HG03159 (cell line): ENCODE measurements around the gene CYP2C19.
"Not testable (repeated sequence)": the region's sequence is repeated elsewhere in the genome, so short reads cannot be mapped to it uniquely, and the experiment has no call there.

ENCODE experiments used
- ATAC-seq: cut with Tn5 transposase; IDR thresholded peaks from one replicate; pipeline ENCODE4 v1.9.1; 2021; ENCODE audit warnings: mild to moderate bottlenecking, moderate library complexity; ENCODE audit not compliant: unreplicated experiment

CYP2C19 gene

DNA sequence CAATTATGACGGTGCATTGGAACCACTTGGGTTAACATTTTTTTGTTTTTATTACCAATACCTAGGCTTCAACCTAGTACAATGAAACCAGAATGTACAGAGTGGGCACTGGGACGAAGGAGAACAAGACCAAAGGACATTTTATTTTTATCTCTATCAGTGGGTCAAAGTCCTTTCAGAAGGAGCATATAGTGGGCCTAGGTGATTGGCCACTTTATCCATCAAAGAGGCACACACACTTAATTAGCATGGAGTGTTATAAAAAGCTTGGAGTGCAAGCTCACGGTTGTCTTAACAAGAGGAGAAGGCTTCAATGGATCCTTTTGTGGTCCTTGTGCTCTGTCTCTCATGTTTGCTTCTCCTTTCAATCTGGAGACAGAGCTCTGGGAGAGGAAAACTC is at the start of gene CYP2C19:
CYP2C19 (plus strand) TSS at position 289 of the 400 bp plus-strand sequence; CDS start at position 314, 25 bp downstream.
- ATAC-seq, result no peak

DNA sequence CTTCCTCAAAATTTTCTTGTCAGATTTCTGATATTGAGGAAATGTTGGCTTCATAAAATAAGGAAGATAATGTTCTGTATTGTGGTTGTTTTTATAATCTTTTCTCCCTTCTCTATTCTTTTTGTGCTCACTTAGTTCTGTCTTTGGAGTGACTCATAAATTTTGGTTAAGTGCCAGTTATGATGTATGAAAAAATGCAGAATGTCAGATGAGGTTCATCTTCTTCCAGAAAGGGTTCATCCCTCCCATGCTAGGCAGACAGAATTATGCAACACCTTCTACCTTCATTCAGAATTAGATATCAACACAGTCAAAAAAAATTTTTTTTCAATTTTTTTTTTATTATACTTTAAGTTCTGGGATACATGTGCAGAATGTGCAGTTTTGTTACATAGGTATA is 36.6 kb upstream of the CYP2C19 start:
- ATAC-seq, result no peak

DNA sequence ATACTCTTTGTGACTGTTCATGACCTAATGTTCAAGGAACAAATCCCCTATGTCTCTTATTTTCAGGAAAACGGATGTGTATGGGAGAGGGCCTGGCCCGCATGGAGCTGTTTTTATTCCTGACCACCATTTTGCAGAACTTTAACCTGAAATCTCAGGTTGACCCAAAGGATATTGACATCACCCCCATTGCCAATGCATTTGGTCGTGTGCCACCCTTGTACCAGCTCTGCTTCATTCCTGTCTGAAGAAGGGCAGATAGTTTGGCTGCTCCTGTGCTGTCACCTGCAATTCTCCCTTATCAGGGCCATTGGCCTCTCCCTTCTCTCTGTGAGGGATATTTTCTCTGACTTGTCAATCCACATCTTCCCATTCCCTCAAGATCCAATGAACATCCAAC is 27.3 kb upstream of the CYP2C19 start:
- ATAC-seq, result no peak

DNA sequence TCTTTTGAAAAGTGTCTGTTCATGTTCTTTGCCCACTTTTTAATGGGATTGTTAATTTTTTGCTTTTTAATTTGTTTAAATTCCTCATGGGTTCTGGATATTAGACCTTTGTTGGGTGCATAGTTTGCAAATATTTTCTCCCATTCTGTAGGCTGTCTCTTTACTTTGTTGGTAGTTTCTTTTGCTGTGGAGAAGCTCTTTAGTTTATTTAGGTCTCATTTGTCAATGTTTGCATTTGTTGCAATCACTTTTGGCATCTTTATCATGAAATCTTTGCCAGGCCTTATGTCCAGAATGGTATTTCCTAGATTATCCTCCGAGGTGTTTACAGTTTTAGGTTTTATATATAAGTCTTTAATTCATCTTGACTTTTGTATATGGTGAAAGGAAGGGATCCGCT is 23.9 kb upstream of the CYP2C19 start:
- ATAC-seq, result no peak

DNA sequence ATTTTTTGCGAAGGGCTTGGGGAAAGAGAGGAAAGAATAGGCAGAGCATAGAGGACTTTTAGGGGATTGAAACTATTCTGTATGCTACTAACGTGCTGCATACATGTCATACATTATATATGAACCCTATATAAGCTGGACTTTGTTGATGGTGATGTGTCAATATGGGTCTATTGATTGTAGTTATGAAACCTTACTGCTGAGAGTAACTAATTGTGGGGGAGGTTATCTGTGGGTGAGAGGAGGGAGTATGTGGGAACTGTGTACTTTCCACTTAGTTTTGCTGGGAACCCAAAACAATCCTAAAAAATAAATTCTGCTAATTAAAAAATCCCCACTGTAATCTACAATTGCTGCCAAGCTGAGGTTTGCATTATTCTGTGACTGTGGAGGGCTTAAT is 15.3 kb upstream of the CYP2C19 start:
- no peak for ATAC-seq

DNA sequence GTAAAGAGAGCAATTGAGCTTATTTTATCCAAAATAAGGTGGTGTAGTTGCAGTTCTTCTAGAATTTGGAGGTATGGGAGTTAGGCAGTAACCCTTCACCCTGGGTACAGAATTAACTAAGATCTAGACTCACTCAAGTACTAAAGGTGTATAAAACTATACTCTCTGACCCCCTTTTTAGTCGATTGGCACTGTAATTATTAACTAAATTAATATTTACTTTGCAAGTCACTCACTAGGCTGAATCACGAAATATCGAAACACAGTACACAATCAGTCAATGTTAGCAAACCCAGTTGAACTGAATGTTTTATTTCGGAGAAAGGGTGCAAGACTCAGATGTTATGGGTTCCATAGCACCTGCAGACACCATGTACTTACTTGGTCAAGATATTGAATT is 14.6 kb upstream of the CYP2C19 start:
- ATAC-seq, result no peak

DNA sequence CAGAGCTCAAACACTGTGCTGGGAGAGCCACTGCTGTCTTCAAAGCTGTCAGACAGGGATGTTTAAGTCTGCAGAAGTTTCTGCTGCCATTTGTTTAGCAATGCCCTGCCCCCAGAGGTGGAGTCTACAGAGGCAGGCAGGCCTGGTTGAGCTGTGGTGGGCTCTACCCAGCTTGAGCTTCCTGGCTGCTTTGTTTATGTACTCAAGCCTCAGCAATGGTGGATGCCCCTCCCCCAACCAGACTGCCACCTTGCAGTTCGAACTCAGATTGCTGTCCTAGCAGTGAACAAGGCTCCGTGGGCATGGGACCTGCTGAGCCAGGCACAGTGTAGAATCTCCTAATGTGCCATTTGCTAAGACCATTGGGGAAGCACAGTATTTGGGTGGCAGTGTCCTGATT is 4.6 kb upstream of the CYP2C19 start:
- ATAC-seq, result no peak

DNA sequence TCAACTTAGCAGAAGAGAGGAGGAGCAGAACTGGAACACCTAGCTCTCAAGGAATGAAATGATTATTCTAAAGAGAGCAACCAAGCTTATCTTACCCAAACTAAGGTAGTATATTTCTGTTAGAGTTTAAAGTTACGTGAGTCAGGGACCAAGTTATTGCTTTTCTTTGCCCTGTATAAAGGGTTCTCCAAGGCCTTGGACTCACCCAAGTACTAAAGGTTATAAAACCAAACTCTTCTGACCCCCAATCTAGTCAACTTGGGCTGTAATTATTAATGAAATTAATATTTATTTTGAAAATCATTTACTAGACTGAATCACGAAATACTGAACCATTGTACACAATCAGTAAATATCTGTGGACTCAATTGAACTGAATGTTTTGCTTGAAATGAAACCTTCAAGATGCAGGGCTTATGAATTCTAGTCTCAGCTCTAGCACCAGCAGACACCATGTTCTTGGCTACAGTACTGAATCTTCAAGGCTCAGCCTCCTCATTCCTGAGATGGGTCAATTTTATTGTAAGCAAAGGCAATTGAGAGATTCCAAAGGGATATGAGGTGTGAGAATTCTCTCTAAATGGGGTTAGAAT is 1.8 kb upstream of the CYP2C19 start:
- ATAC-seq, result no peak

DNA sequence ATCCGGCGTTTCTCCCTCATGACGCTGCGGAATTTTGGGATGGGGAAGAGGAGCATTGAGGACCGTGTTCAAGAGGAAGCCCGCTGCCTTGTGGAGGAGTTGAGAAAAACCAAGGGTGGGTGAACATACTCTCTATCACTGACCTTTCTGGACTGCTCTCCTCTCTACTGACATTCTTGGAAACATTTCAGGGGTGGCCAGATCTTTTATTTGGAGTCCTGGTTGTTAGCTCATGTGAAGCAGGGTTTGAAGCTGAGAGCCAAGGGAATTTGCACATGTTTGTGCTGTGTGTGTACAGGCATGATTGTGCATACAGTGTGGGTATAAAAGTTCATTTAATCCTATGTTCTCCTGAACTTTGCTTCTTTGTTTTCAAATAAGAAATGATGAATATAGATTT is 12.9 kb downstream of the CYP2C19 start:
- not testable (repeated sequence) for ATAC-seq

DNA sequence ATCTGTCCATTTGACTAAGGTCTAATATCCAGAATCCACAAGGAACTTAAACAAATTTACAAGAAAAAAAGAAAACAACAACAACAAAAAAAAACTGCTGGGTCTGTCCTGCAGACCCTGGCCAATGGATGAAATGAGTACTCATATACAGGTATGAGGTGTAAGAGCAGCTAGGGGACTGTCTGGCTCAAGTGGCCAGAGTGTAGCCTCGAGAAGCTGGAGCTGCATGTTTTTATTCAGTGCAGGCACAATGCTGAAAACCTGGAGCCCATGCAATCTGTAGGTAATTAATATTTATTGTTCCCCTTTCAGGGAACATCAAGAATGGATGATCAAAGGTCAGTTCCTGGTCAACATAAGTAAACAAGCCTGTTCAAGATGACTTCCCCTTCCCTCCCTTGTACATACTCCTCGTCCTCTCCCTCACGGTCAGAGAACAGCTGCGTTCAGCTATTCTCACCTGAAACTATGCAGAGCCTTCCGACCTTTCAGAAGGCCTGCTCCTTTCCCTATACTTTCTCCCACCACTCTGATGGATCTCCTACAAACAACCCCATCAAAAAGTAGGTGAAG is 15.5 kb downstream of the CYP2C19 start:
- no peak for ATAC-seq

DNA sequence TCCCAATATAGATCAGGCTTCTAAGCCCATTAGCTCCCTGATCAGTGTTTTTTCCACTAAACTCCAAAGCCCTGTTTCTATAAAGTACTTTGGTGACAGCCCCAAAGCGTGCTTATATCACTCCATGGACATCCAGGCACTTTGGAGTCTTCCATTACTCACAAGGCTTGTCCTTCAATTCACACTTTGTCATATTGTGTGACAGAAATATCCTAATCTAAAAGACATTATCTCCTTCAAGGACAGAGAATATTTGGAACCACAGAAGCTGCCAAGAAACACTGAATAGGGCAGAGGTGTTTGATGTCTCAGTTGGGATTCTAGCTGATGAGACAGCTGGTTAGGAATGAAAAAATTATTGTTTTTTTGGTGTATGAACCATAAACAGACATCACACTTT is 18.4 kb downstream of the CYP2C19 start:
- ATAC-seq, result no peak

DNA sequence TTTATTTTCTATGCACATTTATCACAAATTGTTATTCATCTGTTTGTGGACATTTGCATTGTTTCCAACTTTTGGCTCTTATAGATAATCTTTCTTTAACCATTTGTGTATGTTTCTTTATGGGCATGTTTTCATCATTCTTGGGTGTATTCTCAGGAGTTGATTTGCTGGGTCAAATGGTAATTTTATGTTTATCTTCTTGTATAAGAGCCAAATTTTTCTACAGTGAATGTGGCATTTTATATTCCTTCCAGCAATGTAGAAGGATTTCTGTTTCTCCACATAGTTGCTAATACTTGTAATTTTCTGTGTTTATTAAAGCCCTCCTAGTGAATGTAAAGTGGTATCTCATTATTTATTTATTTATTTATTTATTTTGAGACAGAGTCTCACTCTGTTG is 21.8 kb downstream of the CYP2C19 start:
- ATAC-seq, result no peak

DNA sequence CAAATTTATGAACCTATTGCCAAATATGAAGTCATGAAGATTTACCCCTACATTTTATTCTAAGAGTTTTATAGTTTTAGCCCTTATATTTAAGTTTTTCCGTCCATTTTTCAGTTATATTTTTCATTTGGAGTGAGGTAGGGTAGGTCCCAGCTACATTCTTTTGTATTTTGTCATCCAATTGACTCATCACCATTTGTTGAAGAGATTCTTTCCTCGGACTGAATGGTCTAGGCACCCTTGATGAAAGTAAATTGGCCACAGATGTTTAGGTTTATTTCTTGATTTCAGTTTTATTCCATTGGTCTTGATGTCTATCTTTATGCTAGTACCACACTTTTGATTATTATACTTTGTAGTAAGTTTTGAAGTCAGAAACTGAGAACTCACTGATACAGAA is 22.7 kb downstream of the CYP2C19 start:
- ATAC-seq, result no peak

DNA sequence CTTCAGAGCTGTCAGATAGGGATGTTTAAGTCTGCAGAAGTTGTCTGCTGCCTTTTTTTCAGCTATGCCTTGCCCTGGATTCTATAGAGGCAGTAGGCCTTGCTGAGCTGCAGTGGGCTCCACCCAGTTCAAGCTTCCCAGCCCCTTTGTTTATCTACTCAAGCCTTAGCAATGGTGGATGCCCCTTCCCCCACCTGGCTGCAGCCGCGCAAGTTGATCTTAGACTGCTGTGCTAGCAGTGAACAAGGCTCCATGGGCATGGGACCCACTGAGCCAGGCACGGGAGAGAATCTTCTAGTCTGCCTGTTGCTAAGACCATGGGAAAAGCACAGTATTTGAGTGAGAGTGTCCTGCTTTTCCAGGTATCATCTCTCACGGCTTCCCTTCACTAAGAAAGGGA is 38.1 kb downstream of the CYP2C19 start:
- ATAC-seq, result not testable (repeated sequence)

DNA sequence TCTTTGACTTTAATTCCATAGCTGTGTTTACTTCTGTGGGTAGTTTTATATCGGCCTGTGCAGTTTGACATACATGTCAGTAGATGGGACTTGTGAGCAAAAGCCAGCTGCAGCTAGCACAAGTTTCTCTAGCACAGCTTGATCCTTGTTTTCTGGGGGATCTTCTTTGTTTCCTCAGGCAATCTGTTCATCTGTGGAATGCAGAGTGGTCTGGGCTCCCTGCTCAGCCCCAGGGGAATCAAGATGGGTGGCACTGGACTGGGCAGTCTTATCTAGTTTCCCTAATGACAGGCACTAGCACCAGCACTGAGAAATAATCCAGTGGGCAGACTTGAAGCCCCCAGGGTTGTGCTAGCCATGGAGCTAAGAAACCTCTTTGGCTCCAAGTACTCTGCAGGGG is 40.8 kb downstream of the CYP2C19 start:
- no peak for ATAC-seq

DNA sequence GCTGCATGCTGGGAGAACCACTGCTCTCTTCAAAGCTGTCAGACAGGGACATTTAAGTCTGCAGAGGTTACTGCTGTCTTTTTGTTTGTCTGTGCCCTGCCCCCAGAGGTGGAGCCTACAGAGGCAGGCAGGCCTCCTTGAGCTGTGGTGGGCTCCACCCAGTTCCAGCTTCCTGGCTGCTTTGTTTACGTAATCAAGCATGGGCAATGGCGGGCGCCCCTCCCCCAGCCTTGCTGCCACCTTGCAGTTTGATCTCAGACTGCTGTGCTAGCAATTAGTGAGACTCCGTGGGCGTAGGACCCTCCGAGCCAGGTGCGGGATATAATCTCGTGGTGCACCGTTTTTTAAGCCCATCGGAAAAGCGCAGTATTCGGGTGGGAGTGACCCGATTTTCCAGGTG is 67.5 kb downstream of the CYP2C19 start:
- not testable (repeated sequence) for ATAC-seq

DNA sequence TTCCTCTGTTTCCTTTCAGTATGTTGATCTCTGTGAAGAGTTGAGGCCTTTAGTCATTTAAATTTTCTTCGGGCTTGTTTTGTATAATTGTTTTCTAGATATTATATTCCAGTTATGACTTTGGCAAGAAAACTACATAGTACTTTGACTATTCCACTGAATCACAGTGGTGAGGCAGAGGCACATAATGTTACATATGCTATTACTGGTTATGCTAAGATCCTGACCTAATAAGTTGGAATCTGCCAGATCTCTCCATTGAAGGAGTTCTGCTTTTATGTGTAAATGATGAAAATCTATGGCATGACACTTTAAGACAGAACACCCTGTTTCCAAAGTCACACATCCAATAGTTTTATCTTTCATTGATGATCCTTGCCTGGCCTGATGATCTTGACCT is 83.7 kb downstream of the CYP2C19 start:
- ATAC-seq, result no peak

DNA sequence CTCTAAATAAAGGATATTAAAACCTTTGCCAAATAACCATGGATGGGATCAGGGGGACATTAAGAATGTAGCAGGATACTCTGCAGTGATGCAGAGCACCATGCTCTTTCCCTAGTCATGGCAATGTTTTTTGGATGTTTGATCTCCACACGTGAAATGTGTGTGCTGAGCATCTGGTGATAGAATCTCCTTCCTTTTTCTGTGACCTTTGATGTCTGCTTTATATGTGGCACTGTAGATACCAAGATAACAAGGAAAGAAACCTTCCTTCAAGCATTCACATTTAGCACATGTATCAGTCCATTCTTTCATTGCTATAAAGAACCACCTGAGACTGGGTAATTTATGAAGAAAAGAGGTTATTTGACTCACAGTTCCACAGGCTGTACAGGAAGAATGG is 88.3 kb downstream of the CYP2C19 start:
- ATAC-seq, result no peak

DNA sequence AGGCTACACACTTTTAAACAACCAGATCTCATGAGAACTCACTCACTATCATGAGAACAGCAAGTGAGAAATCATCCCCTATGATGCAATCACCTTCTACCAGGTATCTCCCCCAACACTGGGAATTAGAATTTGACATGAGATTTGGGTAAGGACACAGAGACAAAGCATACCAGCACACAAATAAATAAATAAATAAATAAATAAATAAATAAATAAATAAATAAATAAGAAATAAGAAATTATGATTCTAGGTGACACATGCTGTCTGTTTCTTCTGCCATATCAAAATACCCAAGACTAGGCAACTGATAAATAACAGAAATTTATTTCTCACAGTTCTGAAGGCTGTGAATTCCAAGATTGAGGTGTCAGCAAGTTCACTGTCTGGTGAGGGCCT is 88.8 kb downstream of the CYP2C19 start:
- no peak for ATAC-seq

DNA sequence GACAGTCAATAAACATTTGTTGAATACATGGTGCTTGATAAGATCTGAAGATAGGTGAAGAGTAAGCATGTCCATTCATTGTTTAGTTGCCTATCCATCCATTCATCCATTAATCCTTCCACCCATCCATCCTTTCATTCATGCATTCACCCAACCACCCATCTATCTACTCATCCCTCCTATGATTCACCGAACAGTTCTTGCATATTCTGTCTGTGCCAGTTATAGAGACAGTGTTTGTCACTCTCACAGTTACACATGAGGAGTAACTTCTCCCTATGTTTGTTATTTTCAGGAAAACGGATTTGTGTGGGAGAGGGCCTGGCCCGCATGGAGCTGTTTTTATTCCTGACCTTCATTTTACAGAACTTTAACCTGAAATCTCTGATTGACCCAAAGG is 90.0 kb downstream of the CYP2C19 start:
- no peak for ATAC-seq

DNA sequence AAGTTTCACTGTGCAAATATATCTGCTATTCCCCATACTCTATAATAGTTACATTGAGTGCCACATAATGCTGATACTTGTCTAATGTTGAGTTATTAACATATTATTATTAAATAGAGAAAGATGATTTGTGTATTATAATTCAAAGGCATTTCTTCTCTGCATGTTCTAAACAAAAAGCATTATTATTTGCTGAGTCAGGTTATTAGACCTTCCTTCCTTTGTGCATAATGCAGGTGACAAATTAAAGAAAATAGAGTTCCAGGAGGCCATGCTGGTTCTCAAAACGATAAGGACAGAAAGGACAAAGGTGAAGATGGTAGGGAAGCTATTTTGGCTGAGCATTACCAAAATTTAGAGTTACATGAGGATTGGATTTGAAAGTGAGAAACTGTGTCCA is 90.6 kb downstream of the CYP2C19 start:
- ATAC-seq, result no peak

DNA sequence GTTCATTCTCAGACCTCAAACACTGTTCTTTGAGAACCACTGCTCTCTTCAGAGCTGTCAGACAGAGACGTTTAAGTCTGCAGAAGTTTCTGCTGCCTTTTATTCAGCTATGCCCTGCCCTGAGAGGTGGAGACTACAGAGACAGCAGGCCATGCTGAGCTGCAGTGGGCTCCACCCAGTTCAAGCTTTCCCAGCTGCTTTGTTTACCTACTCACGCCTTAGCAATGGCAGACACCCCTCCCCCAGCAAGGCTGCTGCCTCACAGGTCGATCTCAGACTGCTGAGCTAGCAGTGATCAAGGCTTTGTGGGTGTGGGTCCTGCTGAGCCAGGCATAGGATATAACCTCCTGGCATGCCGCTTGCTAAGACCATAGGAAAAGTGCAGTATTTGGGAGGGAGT is 95.5 kb downstream of the CYP2C19 start:
- no peak for ATAC-seq

DNA sequence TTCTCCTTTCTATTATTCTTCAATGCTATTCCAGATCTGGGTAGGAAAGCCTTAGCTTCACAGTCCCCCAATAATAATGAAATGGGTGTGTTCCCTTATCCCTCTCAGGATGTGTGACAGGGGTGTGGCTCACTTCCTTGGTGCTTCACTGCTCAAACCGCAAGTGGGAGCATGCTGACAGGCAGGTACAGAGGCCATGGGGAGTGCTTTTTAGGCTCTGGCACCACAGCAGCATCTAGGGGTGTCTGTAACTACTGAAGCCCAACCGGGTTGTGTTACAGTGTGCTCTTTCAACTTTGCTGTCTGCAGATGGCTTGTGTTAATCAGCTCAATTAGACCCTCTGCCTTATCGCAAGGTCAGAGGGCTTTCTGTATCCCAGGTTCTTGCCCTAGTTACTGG is 96.6 kb downstream of the CYP2C19 start:
- no peak for ATAC-seq
